HL-60 (cell line): ENCODE results near the gene C10orf105.

Source experiments
- CTCF ChIP-seq: IDR thresholded peaks from one replicate; pipeline ENCODE4 v1.5.1; 2011; ENCODE audit warnings: low read length, control low read depth, inconsistent platforms; ENCODE audit not compliant: insufficient read depth
- POLR2AphosphoS5 ChIP-seq: IDR thresholded peaks from 2 replicates; pipeline ENCODE4 v1.6.1; 2012; ENCODE audit warnings: low read depth
- REST ChIP-seq: IDR thresholded peaks from 2 replicates; pipeline ENCODE4 v1.6.1; 2012; ENCODE audit warnings: low read depth; ENCODE audit not compliant: insufficient replicate concordance

DNA sequence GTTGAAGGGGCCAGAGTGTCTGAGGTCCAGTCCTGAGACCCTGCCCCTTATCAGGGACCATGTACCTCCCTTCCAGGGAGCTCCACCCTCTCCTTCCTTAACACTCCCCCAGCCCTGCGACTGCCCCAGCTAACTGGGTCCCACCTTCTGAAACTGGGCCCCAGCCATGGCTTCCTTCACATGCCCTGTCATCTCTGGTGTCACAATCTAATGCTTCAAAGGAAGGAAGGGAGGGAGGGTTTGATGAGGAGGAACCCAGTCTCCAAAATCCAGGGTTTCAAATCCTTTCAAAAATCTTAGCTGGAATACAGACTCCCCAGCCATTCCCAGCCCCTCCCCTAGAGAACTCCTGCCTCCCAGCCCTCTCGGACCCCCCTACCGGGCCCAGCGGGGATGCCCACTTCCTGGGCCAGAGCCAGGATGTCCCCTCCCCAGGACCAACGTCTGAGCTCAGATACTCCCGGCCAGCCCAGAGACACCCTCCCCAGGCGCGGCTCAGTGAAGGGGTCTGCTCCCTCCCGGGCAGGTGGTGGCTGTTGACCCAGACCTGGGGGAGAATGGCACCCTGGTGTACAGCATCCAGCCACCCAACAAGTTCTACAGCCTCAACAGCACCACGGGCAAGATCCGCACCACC is 18.0 kb downstream of the C10orf105 start:
- TF ChIP-seq REST (no peak), CTCF (no peak), POLR2AphosphoS5 (no peak)
